HG02571 (cell line): Measurements from ENCODE around the gene CECR2.

Source experiments
- ATAC-seq: cut with Tn5 transposase; IDR thresholded peaks from one replicate; pipeline ENCODE4 v1.9.1; 2021; ENCODE audit warnings: mild to moderate bottlenecking, moderate library complexity; ENCODE audit not compliant: unreplicated experiment

Gene CECR2

DNA sequence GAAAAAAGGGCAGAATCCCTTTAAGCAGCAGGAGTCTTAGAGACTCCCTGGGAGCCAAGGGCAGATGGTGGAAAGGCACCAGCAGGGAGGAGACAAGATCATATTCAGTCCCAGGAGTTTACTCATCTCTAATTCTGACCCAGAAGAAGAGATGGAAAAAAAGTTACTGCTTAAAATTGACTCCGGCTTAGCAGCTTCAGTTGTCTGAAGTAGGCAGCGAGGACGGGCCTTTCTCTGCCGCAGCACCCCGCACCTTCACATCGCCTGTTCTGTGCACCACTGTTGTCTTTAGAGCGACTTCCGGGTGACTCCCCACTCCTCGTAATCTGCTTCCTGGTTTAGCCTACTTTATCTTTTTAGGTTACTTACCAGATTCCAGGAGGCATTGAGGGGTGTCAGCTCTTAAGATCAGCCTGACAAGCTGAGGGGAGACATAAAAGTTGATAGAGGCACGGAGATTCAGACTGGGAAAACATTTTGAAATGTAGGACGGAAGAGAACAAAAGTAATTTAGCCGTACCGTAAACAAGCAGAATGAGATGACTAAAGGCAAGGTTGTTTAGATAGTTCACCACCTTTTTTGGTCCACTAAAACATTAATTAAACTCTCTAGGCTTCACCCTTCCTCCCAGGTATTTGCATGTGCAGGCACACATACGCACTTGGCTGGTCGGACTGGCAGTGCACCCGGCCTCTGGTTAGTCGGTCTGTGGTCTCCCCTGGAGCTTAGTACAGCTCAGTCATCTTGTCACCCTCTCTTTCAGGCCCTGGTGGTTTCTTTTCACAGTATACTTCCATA, 74.3 kb downstream of the CECR2 start:
- no peak for ATAC-seq

DNA sequence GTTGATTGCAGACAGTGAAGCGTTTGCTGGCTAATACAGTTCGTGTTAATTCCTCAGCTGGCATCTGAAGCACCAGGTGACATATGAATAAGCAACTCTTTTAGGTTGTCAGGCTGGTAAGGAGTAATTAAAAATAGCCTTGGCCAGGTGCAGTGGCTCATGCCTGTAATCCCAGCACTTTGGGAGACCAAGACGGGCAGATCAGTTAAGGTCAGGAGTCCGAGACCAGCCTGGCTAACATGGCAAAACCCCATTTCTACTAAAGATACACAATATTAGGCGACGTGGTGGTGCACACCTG, 74.9 kb downstream of the CECR2 start:
- ATAC-seq, result no peak

DNA sequence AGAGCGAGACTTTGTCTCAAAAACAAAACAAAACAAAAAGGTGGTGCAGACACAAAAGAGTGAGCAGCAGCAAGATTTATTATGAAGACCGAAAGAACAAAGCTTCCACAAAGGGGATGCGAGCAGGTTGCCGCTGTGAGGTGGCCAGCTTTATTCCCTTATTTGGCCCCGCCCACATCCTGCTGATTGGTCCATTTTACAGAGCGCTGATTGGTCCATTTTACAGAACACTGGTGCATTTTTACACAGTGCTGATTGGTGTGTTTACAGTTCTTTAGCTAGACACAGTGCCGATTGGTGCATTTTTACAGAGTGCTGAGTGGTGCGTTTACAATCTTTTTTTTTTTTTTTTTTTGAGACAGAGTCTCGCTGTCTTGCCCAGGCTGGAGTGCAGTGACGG, 77.4 kb downstream of the CECR2 start:
- ATAC-seq, result no peak

DNA sequence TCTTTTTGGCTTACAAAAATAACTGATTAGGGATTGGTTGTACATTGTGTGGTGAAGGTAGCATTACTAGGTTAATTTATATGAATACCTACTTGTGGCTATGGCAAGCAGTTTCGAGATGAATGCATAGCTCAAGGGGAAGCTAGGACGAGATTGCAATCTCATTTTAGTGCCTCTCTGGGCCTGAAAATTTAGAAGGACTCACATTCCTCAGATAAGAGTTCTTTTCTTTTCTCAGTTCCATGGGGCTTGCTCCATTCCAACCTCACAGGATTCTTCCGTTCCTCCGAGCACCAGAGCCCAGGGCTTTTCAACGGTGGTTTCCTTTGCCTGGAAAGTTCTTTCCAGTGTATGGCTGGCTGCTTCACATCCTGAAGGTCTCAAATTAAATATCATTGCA, 82.1 kb downstream of the CECR2 start:
- no peak for ATAC-seq

DNA sequence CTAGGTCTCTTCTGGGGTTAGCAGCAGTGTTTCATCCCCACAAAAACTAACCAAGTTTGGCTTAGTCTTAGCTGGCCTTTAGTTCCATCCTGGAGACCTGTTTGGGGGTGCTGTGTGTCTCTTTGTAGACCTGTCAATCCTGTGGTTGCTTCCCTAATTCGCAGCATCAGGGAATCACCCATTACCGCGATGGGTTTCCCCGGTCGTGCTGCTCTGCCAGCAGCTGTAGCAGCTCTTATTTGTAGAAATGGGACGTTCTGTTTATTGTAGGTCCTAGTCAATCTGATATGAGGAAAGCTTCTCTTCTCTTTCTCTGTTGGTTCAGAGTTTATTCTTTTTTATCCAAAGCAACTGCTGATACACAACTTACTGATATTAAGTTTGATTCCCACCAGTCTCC, 91.6 kb downstream of the CECR2 start:
- no peak for ATAC-seq

DNA sequence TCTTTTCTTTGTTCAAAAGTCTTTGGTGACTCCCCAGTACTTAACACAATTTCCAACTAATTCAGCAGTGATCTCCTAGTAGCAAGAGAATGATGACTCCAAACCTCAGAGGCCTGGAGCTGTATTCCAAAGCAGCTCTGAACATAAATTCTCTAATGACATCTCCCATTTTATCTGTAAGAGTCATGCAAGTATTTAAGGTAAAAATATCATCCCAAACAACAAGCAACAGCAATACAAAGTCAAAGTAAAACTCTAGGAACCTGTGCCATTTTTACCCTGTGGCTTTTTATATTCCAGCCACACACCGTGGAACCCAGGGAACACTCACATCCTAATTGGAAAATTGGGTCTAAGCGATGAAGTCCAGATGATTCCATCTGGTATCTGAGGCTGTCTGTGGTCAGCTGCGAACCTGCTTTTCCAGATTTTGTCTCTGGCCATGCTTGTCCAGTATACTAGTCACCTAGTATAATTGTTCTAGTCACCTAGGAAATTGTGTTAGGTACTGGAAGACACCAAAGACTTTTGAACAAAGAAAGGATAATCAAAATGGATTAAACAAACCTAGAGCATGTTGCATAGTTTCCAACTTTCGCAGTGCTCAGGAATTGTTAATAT, 101.7 kb downstream of the CECR2 start:
- ATAC-seq, result no peak

DNA sequence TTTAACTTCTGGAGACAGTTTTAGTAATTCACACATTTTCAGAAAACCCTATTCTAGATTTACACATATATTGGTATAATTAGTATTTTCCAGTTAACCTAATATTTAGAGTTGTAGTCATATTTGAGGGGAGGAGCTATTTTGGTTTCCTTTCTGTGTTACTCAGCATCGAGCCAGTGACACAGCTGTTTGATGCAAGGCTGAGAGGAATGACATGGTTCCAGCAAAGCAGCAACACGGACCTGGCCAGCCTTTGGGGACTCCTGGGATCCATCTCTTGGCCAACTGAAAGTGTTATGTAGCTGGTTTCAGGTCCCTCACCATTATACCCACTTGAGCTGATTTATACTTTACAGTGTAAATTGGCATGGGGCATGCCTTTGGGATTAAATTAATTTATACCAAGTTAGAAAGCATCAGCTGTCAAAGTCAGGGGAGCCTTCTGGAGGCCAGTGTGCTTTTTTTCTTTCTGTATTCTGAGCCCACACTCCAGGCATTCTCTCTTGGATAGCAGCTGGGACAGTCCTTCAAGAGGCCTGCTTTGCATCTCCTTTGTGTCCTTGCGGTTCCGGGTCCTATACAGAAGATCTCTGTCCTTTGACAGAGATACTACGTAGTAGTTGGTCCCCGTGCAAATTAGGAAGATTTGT, 102.8 kb downstream of the CECR2 start:
- no peak for ATAC-seq

DNA sequence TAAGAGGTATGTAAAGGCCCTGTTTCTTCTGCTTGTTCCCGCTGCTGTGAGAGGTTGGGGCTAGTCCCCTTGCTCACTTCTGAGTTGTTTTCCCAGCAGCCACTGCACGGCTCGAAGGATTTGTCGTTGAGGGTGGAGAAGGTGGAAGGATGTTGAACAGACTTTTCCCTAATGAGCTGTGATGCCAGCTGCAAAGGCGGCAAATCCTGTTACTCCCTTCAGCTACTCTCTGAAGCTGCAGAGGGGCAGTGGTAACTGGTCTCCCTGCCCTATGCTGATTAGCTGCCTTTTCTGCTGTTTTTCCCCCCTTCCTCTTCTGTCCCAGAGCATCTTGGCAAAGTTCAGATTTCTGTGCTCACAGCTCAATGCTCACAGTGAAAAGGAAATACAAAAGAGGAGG, 103.7 kb downstream of the CECR2 start:
- no peak for ATAC-seq

DNA sequence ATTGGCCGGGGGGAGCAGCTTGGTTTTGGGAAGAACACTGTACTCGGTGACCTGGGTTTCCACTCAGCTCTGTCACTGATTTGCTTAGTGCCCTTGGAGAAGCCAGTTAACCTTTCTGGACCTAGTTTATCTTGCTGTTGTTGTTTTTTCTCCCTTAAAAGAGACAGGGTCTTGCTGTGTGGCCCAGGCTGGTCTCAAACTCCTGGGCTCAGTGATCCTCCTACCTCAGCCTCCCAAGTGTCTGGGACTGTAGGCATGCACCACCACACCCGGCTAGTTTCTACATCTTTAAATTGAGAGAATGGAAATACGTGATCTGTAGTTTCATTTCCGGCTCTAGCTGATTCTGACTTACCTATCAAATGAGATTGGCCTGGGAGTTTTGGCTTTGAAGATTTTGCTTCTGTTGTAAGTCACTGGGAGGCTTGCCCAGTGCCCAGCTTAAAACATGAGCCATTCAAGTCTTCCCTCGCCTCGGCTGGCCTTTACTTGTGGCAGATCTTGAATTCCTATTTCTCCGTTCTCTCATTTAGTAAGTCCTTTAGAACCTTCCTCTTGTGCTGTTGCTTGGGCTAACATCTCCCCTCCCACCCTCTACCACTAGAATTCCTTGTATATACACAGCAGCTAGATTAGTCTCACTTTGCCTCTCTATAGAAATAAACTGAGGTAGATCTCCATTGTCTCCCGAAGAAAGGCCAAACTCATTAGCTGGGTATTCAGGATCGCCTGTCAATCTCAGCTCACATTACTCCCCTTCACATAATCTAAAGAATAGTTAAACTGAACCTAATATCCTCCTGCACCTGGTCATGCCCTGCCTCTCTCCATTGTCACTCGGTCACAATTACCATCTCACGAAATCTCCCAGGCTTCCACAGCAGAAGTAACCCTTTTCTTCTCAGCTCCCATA, 106.3 kb downstream of the CECR2 start:
- ATAC-seq, result no peak

DNA sequence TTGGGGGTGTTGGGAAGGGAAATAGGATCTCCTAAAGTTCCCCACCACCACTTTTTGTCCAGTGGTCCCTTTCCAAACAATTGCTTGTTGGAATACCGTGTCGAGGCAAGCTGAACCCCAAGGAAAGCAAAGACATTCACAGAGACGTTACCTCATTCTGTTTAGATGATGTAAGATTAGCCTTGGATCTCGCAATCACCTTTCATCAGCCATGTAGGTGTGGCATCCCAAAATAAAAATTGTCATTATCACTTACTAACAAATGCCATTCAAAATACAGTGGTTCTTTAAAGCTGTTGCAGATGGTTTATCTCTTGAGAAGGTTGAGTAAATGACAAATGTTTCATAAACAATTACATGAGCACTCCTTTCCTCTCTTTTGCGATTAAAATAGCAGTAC, 107.6 kb downstream of the CECR2 start:
- no peak for ATAC-seq

DNA sequence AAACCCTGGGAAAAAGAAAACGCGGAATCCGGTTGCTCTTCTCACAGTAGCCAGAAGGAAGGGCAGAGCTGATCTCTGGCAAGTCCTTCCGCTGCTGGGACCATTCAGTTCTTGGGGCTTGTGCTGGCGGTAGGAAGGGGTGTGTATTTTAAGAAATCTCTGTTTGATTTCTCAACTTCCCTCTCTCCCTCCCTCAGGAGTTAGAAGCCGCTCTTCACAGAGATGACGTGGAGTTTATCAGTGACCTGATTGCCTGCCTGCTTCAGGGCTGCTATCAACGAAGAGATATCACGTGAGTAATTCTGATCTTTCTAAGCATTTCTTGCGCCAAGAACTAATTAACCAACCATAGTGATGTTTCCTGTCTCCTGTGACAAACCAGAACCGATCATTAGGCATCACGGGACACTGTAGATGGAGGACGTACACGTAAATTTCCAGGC, 108.2 kb downstream of the CECR2 start:
- no peak for ATAC-seq

DNA sequence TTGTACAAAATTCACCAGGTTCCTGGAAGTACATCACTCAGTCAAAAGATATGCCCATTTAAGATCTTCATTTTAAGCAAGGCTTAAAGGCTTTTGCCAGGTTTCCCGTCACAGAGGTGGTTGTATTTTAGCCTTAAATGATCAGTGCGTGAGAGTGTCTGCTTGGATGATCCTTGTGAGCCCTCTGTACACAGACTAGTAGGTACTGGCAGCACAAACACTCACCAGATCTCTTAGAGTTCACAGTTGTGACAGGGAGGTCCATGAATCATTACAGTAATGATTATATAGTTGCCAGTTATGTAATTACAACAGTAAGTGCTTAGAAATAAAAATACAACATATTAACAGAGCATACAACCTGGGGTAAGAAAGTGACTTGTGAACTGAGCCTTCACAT, 109.9 kb downstream of the CECR2 start:
- no peak for ATAC-seq

DNA sequence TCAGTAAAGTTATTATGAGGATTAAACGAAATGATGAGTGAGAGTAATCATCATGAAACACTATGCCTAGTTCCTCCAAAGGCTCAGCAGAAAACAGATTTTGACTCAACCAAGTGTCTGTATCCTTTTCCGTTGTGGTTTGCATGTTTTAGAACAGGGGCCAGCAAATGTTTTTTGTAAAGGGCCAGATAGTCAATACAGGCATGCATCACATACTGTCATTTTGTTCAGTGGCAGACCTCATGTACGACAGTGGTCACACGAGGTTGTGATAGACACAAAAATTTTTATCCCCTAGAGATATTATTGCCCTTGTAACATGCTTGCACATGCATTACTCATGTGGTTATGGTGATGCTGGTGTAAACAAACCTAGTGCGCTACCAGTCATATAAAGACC, 112.2 kb downstream of the CECR2 start:
- no peak for ATAC-seq

DNA sequence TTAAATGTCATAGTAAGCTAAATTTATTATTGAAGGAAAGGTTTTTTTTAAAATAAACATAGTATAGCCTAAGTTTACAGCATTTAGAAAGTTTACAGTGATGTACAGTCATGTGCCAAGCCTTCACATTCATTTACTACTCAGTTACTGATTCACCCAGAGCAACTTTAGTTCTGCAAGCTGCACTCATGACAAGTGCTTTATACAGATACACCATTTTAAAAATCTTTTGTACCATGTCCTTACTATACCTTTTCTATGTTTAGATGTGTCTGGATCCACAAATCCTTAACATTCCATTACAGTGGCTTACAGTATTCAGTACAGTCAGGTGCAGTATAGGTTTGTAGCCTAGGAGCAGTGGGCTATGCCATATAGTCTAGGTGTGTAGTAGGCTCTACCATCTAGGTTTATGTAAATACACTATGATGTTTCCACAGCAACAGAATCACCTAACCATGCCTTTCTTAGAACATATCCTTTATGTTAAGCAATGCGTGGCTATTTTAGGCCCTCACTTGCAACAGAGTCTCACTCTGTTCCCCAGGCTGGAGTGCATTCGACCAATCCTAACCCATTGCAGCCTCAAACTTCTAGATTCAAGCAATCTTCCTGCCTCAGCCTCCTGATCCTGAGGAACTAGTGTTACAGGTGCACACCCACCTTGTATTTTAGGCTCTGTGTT, 114.6 kb downstream of the CECR2 start:
- no peak for ATAC-seq

DNA sequence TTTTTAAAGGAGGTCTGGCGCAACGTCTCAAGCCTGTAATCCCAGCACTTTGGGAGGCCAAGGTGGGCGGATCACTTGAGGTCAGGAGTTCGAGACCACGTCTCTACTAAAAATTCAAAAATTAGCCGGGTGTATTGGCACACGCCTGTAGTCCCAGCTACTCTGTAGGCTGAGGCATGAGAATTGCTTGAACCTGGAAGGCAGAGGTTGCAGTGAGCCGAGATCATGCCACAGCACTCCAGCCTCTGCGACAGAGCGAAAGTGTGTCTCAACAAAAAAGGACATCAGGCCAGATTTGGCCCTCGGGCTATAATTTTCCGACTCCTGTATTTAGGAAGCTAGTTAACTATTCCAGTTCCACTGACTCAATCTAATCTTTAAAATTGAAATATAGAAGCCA, 115.3 kb downstream of the CECR2 start:
- ATAC-seq, result no peak

DNA sequence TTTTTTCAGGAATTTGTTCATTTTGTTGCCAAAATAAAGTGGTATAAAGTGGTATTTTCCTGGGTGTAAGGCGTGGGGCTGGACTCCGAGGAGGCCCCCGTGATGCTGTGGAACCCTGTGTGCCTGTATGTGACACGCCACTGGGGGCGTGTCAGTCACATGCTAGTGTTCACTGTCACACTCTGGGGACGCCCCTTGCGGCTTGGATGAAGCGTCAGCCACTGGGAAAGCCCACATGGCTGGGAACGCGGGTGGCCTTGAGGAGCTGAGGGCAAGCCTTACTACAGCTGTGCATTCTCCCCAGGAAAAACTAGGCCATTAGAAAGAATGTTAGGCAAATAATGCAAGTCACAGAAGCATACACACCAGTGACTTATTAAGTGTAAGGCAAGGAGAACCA, 117.1 kb downstream of the CECR2 start:
- no peak for ATAC-seq

DNA sequence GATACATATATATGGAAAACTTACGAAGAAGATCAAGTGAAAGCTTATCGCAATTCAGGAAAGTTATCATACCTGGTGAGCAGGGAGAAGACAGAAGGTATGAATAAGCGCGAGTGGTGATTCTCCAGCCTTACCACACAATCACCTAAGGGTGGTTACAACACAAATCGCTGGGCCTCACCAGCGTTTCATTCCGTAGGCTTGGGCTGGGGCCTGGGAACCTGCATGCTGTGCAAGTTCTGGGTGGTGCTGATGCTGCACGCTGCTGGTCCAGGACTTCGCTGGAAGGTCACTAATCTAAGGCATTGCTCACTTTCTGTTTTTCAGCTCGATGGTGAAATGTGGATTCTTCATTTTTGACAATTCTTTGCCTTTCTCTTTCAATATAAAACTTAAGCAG, 117.5 kb downstream of the CECR2 start:
- no peak for ATAC-seq

DNA sequence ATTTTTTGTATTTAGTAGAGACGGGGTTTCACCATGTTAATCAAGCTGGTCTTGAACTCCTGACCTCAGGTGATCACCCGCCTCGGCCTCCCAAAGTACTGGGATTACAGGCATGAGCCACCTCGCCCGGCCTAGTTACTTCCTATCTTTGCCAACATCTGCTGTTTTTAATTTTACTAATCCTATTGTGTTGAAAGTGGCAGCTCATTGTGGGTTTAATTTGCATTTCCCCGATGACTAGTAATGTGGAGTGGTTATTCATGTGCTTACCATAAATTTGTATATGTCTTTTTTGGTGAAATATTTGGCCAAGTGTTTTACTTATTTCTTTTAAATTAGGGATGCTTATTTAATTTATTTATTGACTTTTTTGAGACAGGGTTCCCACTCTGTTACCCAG, 119.8 kb downstream of the CECR2 start:
- no peak for ATAC-seq

DNA sequence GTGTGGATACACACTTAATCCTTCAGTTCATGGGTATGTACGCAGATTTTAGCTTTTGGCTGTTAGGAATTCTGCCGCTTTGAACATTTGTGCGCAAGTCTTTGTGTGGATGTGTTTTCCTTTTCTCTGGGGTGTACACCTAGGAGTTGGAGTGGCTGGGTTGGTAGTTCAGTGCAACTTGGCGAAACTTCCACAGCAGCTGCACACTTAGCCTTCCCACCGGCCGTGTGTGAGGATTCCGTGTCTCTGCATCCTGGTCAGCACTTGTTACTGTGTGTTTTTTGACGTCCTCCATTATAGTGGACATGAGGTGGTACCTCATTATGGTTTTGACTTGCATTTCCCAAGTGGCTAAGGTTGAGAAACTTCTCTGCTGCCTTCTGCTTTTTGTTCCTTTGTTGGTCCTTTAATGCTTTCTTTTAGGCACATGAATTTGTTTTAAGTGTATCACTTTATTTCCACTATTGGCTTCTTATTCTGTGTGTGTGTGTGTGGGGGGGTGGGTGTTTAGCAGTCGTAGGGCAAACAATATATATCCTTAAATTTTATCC, 121.9 kb downstream of the CECR2 start:
- ATAC-seq, result no peak

DNA sequence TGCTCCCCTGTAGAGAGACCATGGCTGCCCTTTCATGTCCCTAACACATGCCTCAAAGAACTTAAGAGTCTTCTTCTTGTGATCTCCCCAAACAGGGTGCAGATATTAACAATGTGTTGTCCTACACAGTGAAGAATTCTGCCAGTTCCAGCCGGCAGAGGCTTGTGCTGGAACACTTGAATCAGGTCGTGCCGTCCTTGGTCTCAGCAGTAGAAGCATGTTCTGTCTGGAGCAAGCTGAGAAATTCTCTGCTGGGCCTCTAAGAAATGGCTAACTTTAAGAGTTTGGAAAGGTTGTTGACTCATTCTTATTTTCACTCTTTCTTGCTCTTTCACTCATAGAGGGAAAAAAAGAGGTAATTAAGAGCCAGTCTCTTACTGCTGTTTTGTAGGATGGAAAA, 123.0 kb downstream of the CECR2 start:
- no peak for ATAC-seq
